Measurements from ENCODE around the gene CCDC14.

DNA sequence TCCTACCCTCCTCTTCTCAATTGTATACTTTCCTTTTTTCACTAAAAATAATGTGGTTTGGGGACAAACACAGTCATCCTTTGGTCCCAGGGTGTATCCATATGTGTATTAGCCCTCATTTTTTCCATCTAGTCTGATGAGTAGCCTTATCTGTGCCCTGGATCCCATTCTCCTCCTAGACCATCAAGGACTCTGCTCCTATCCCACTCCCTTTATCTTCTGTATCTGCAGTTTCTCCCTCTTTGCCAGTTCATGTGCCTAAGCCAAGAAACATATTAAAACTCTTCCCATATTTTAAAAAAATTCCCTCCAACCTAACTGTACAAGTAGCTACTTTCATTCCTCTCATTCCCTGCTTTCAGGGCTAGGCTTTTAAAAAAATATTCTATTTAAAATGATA is 25.2 kb downstream of the CCDC14 start:
- TF ChIP-seq, protein P1, sequence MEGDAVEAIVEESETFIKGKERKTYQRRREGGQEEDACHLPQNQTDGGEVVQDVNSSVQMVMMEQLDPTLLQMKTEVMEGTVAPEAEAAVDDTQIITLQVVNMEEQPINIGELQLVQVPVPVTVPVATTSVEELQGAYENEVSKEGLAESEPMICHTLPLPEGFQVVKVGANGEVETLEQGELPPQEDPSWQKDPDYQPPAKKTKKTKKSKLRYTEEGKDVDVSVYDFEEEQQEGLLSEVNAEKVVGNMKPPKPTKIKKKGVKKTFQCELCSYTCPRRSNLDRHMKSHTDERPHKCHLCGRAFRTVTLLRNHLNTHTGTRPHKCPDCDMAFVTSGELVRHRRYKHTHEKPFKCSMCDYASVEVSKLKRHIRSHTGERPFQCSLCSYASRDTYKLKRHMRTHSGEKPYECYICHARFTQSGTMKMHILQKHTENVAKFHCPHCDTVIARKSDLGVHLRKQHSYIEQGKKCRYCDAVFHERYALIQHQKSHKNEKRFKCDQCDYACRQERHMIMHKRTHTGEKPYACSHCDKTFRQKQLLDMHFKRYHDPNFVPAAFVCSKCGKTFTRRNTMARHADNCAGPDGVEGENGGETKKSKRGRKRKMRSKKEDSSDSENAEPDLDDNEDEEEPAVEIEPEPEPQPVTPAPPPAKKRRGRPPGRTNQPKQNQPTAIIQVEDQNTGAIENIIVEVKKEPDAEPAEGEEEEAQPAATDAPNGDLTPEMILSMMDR (conservative IDR thresholded peaks at IDR 0.05; ENCODE audit: low read depth, low read length): no peak
- TF ChIP-seq MAZ (IDR thresholded peaks at IDR 0.05; ENCODE audit: borderline replicate concordance, low read depth, low read length) (no peak), SMC3 (IDR thresholded peaks at IDR 0.05; ENCODE audit: low read depth, low read length) (no peak), RFX5 (IDR thresholded peaks at IDR 0.05; ENCODE audit: low read depth, low read length) (no peak), MXI1 (IDR thresholded peaks at IDR 0.05; ENCODE audit: borderline replicate concordance, low read depth, low read length) (no peak), POLR2A (IDR thresholded peaks at IDR 0.05; ENCODE audit: low read depth, low read length) (no peak), RCOR1 (IDR thresholded peaks at IDR 0.05; ENCODE audit: insufficient replicate concordance, low read length) (no peak), CHD1 (IDR thresholded peaks at IDR 0.05; ENCODE audit: low read depth, low read length) (no peak), RAD21 (IDR thresholded peaks at IDR 0.05; ENCODE audit: low read length) (no peak), FOS (IDR thresholded peaks at IDR 0.05; ENCODE audit: low read depth, low read length) (no peak), MAFK (IDR thresholded peaks at IDR 0.05; ENCODE audit: low read depth, low read length) (no peak), BHLHE40 (IDR thresholded peaks at IDR 0.05; ENCODE audit: low read depth, low read length) (no peak)
- TF ChIP-seq, protein P2, sequence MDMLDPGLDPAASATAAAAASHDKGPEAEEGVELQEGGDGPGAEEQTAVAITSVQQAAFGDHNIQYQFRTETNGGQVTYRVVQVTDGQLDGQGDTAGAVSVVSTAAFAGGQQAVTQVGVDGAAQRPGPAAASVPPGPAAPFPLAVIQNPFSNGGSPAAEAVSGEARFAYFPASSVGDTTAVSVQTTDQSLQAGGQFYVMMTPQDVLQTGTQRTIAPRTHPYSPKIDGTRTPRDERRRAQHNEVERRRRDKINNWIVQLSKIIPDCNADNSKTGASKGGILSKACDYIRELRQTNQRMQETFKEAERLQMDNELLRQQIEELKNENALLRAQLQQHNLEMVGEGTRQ (IDR thresholded peaks at IDR 0.05; ENCODE audit: low read depth, low read length): no peak
